ENCODE data around the gene TRMT11. TPM values are rescaled to one million over a fixed set of nuclear protein-coding genes. Genes with fewer than 3 reads are reported as not detected.

The TRMT11 gene
- total and polyA plus RNA-seq, 2 experiments from 2014 or later: 21.0 to 24.2 TPM

GRCh38 chr6:126010040-126010439 is 23.7 kb downstream of the TRMT11 start:
- Histone ChIP-seq H2AFZ (no peak overlapping the region), H3K4me2 (ENCODE audit: unreplicated experiment) (no peak overlapping the region), H3F3A (ENCODE audit: insufficient read depth) (0 out of 2 replicates have a peak, but pooled peaks cover under 1% of the 10 kb centered on the region), H3K79me2 (ENCODE audit: insufficient read depth) (no peaks in the 10 kb centered on the region), H4K20me1 (ENCODE audit: insufficient read depth) (no peaks in the 10 kb centered on the region), H3K27ac (no peak overlapping the region), H3K9me2 (ENCODE audit: insufficient read depth) (no peaks in the 10 kb centered on the region), H3K4me1 (ENCODE audit: insufficient read depth) (no peaks in the 10 kb centered on the region), H3K9ac (no peak overlapping the region), H3K27me3 (replicated peaks; ENCODE audit: insufficient read depth) (no peaks in the 10 kb centered on the region), H3K36me3 (ENCODE audit: low read depth) (peaks cover 30% of the 10 kb centered on the region), H3K9me3 (ENCODE audit: low read depth) (no peaks in the 10 kb centered on the region), H3K4me3 (no peak overlapping the region)
- TF ChIP-seq EZH2 (IDR thresholded peaks at IDR 0.05; ENCODE audit: insufficient read depth, poor library complexity, severe bottlenecking) (no peak), EZH2phosphoT487 (IDR thresholded peaks at IDR 0.05; ENCODE audit: insufficient read depth, low read depth) (no peak)
- 86 to 91% methylated on average over 4 of the region's 4 CpGs for WGBS, 2 experiments (ENCODE audit: low coverage in 1 of 2, low lambda C conversion rate in 2 of 2, missing lambda C conversion rate in 2 of 2)
- DNase-seq: no peak
- in situ Hi-C loops (cut with MboI): no loop called here

GRCh38 chr6:126015863-126016262 is 29.5 kb downstream of the TRMT11 start:
- Histone ChIP-seq H3K27ac (peak overlapping the region; percentile 13), H3K9ac (no peak overlapping the region), H3K9me3 (ENCODE audit: low read depth) (no peaks in the 10 kb centered on the region), H2AFZ (no peak overlapping the region), H3K36me3 (ENCODE audit: low read depth) (peaks cover 35% of the 10 kb centered on the region), H4K20me1 (ENCODE audit: insufficient read depth) (no peaks in the 10 kb centered on the region), H3K9me2 (ENCODE audit: insufficient read depth) (no peaks in the 10 kb centered on the region), H3F3A (ENCODE audit: insufficient read depth) (peaks cover 15% of the 10 kb centered on the region), H3K4me2 (ENCODE audit: unreplicated experiment) (no peak overlapping the region), H3K4me1 (ENCODE audit: insufficient read depth) (peaks cover 15% of the 10 kb centered on the region), H3K79me2 (ENCODE audit: insufficient read depth) (no peaks in the 10 kb centered on the region), H3K27me3 (replicated peaks; ENCODE audit: insufficient read depth) (no peaks in the 10 kb centered on the region), H3K4me3 (no peak overlapping the region)
- DNase-seq: peak; percentile 60
- TF ChIP-seq EZH2phosphoT487 (IDR thresholded peaks at IDR 0.05; ENCODE audit: insufficient read depth, low read depth) (0 out of 2 replicates have a peak, but pooled peaks have one; percentile 58), EZH2 (IDR thresholded peaks at IDR 0.05; ENCODE audit: insufficient read depth, poor library complexity, severe bottlenecking) (no peak)
- WGBS, 2 experiments (ENCODE audit: low coverage in 1 of 2, low lambda C conversion rate in 2 of 2, missing lambda C conversion rate in 2 of 2): 0 to 11% methylated on average over 1 of the region's 1 CpG
- in situ Hi-C loops (cut with MboI): no loop called here

DNA sequence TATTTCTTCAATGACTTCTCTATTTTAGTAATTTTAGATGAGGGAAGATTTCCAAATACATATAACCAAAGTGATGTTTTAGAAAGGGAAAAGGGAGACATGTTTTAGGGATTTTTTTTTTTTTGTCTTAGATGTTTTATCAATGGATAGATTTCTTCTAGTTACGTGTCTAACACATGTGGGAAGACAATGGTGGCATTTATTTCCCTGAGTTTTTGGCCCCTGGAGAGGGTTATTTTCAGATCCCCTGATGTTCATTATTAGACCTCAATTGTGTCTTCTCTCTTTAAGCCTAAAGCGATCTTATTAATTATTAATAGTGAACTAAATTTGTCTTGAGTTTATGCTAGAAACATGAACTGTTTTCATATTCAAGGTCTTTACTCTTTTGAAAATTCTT is 30.3 kb downstream of the TRMT11 start:
- in situ Hi-C loops (cut with MboI): no loop called here

GRCh38 chr6:126017668-126018067 is 31.3 kb downstream of the TRMT11 start:
- Histone ChIP-seq H3K36me3 (ENCODE audit: low read depth) (peaks cover 34% of the 10 kb centered on the region), H3K79me2 (ENCODE audit: insufficient read depth) (no peaks in the 10 kb centered on the region), H3F3A (ENCODE audit: insufficient read depth) (peaks cover 15% of the 10 kb centered on the region), H3K27ac (no peak overlapping the region), H2AFZ (no peak overlapping the region), H3K9me2 (ENCODE audit: insufficient read depth) (no peaks in the 10 kb centered on the region), H3K9ac (no peak overlapping the region), H3K4me1 (ENCODE audit: insufficient read depth) (peaks cover 15% of the 10 kb centered on the region), H3K27me3 (replicated peaks; ENCODE audit: insufficient read depth) (no peaks in the 10 kb centered on the region), H4K20me1 (ENCODE audit: insufficient read depth) (no peaks in the 10 kb centered on the region), H3K4me3 (no peak overlapping the region), H3K9me3 (ENCODE audit: low read depth) (no peaks in the 10 kb centered on the region), H3K4me2 (ENCODE audit: unreplicated experiment) (no peak overlapping the region)
- TF ChIP-seq EZH2phosphoT487 (IDR thresholded peaks at IDR 0.05; ENCODE audit: insufficient read depth, low read depth) (no peak), EZH2 (IDR thresholded peaks at IDR 0.05; ENCODE audit: insufficient read depth, poor library complexity, severe bottlenecking) (no peak)
- in situ Hi-C loops (cut with MboI): no loop called here
- DNase-seq: no peak

More for the DNA sequence above, 30.3 kb downstream of the TRMT11 start:
- Histone ChIP-seq H3K36me3 (ENCODE audit: low read depth) (peaks cover 35% of the 10 kb centered on the region), H3K4me2 (ENCODE audit: unreplicated experiment) (no peak overlapping the region), H4K20me1 (ENCODE audit: insufficient read depth) (no peaks in the 10 kb centered on the region), H3K9ac (no peak overlapping the region), H3K4me1 (ENCODE audit: insufficient read depth) (peaks cover 15% of the 10 kb centered on the region), H3K27ac (peak overlapping the region; percentile 13; the same call in 1 of the 2 replicates), H3K4me3 (no peak overlapping the region), H3K9me2 (ENCODE audit: insufficient read depth) (no peaks in the 10 kb centered on the region), H3K79me2 (ENCODE audit: insufficient read depth) (no peaks in the 10 kb centered on the region), H3K9me3 (ENCODE audit: low read depth) (no peaks in the 10 kb centered on the region), H3F3A (ENCODE audit: insufficient read depth) (peaks cover 15% of the 10 kb centered on the region), H3K27me3 (replicated peaks; ENCODE audit: insufficient read depth) (no peaks in the 10 kb centered on the region), H2AFZ (no peak overlapping the region)
- WGBS, 2 experiments (ENCODE audit: low coverage in 1 of 2, low lambda C conversion rate in 2 of 2, missing lambda C conversion rate in 2 of 2): 94 to 96% methylated on average over 2 of the region's 2 CpGs
- DNase-seq: no peak
- TF ChIP-seq EZH2phosphoT487 (IDR thresholded peaks at IDR 0.05; ENCODE audit: insufficient read depth, low read depth) (no peak), EZH2 (IDR thresholded peaks at IDR 0.05; ENCODE audit: insufficient read depth, poor library complexity, severe bottlenecking) (no peak)
